Omental fat pad (tissue), 4 donors: ENCODE data around the gene GALT. TPM values are rescaled to one million over a fixed set of nuclear protein-coding genes. Genes with fewer than 3 reads are reported as not detected.

Experiments
- ATAC-seq: fragments of 150-250 bp; one replicate; pipeline ENCODE4 v1.9.1; 2016; ENCODE audit warnings: mild to moderate bottlenecking, moderate library complexity; ENCODE audit not compliant: low FRiP score
- DNase-seq: peaks from one replicate; pipeline ENCODE4 v3.0.0-alpha.2; 2019; ENCODE audit warnings: low spot score
- CTCF ChIP-seq, 3 donors: fragments of 450-650 bp; IDR thresholded peaks; one replicate each; pipeline ENCODE4 v1.5.1; 2016 to 2017; ENCODE audit warnings: antibody characterized with exemption in 3 of 3, mild to moderate bottlenecking in 3 of 3, moderate library complexity in 2 of 3
- total RNA-seq, 4 donors: library from RNA; depleted of rRNA; stranded (reverse); fragments of >200 nt; gene quantifications; one replicate each; pipeline ENCODE4 v1.1.0, GENCODE V29; 2016

Gene GALT
- total RNA-seq, 4 donors from 2014 or later = 17.2 to 53.3 (median 32.7) TPM

GRCh38 chr9:34642679-34643078 lies 3.8 kb upstream of the GALT start:
- DNase-seq (no peak), ATAC-seq (no peak)
- no peak for TF ChIP-seq CTCF (IDR thresholded peaks at IDR 0.05)

- DNase-seq (no peak), ATAC-seq (no peak)
- TF ChIP-seq CTCF (IDR thresholded peaks at IDR 0.05) = no peak
Measured at GRCh38 chr9:34644766-34645314, 1.6 kb upstream of the GALT start.

- DNase-seq (no peak), ATAC-seq (no peak)
- TF ChIP-seq CTCF (IDR thresholded peaks at IDR 0.05) = no peak
Measured at GRCh38 chr9:34647084-34647403, 569 bp downstream of the GALT start.

- no peak for TF ChIP-seq CTCF (IDR thresholded peaks at IDR 0.05)
- DNase-seq (no peak), ATAC-seq (no peak)
Measured at GRCh38 chr9:34647651-34648050, 1.2 kb downstream of the GALT start.

- ATAC-seq (no peak), DNase-seq (no peak)
- no peak for TF ChIP-seq CTCF (IDR thresholded peaks at IDR 0.05)
Measured at GRCh38 chr9:34648673-34649072, 2.2 kb downstream of the GALT start.

- ATAC-seq (no peak), DNase-seq (no peak)
- no peak for TF ChIP-seq CTCF (IDR thresholded peaks at IDR 0.05)
Measured at GRCh38 chr9:34650816-34651215, 4.3 kb downstream of the GALT start.

- ATAC-seq (peak; percentile 12), DNase-seq (no peak)
- TF ChIP-seq CTCF (IDR thresholded peaks at IDR 0.05) = no peak
Measured at GRCh38 chr9:34651321-34651720, 4.8 kb downstream of the GALT start.
